ENCODE data around the gene MBOAT7.

Gene MBOAT7

DNA sequence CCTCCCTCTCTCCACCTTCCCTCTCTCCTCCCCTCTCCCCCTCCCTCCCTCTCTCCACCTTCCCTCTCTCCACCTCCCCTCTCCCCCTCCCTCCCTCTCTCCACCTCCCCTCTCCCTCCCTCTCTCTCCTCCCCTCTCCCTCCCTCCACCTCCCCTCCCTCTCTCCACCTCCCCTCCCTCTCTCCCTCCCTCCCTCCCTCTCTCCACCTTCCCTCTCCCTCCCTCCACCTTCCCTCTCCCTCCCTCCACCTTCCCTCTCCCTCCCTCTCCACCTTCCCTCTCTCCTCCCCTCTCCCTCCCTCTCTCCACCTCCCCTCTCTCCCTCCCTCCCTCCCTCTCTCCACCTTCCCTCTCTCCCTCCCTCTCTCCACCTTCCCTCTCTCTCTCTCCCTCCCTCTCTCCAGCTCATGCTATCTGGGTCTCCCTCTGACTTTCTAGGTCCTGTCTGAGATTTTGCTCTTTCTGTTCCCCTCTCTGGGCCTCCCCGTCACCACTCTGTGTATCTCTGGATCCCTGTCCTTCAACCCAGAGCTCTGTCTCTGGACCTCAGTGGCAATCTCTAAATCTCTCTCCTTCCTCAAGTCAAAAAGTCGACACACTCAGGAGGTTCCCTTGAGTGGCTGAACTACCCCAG, 55.3 kb downstream of the MBOAT7 start:
- TF ChIP-seq, protein P1, sequence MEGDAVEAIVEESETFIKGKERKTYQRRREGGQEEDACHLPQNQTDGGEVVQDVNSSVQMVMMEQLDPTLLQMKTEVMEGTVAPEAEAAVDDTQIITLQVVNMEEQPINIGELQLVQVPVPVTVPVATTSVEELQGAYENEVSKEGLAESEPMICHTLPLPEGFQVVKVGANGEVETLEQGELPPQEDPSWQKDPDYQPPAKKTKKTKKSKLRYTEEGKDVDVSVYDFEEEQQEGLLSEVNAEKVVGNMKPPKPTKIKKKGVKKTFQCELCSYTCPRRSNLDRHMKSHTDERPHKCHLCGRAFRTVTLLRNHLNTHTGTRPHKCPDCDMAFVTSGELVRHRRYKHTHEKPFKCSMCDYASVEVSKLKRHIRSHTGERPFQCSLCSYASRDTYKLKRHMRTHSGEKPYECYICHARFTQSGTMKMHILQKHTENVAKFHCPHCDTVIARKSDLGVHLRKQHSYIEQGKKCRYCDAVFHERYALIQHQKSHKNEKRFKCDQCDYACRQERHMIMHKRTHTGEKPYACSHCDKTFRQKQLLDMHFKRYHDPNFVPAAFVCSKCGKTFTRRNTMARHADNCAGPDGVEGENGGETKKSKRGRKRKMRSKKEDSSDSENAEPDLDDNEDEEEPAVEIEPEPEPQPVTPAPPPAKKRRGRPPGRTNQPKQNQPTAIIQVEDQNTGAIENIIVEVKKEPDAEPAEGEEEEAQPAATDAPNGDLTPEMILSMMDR (IDR thresholded peaks at IDR 0.05), result no peak
- Mint-ChIP-seq H3K4me1 (peaks cover 27% of the 10 kb centered on the region), H3K27ac (peak overlapping the region; percentile 31), H3K36me3 (ENCODE audit: low read depth) (no peaks in the 10 kb centered on the region), H3K4me3 (no peak overlapping the region), H3K27me3 (ENCODE audit: low read depth, poor library complexity) (peaks cover 3% of the 10 kb centered on the region), H3K9me3 (peaks cover 6% of the 10 kb centered on the region)
- DNase-seq, result no peak

DNA sequence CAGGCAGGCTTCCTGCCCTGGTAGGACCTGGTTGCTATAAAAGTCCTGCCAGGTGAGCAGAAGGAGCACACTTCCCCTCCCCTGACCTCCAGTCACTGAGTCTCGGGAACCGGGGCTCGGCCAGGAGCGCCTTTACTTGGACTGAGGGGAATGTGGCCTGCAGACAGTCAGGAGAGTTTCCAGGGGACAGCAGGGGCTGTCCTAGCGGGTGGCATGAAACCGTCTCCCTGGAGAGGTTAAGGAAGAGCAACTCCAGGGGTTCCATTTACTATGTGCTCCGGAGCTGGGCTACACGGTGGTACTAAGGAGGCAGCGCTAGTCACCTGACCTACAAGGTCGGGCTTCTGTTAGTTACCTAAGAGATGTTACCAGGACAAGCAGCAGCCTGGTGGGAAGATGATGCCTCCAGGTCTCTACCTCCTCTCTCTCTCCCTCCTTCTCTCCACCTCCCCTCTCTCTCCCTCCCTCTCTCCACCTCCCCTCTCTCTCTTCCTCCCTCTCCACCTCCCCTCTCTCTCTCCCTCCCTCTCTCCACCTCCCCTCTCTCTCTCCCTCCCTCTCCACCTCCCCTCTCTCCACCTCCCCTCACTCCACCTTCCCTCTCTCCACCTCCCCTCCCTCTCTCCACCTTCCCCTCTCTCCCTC, 55.9 kb downstream of the MBOAT7 start:
- Mint-ChIP-seq H3K36me3 (ENCODE audit: low read depth) (no peaks in the 10 kb centered on the region), H3K4me1 (peaks cover 21% of the 10 kb centered on the region), H3K27me3 (ENCODE audit: low read depth, poor library complexity) (peaks cover 3% of the 10 kb centered on the region)

DNA sequence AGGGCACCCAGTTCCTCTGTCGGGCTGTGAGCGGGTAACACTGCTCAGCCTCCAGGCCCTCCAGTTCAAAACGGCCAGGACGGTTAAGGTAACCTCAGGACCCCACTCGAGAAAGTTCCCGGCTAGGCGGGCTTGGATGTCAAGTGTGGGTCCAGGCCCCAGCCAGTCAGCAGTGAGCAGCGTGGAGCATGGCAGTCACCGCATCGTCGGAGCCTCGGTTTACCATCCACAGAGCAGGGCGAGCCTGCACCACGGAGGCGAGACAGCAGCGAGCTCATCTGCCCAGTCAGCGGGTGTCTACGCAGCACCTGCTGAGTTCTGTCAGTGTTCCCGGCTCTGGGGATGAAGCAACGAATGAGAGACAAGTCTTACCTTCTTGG, 59.8 kb downstream of the MBOAT7 start:
- Mint-ChIP-seq H3K27ac (no peak overlapping the region), H3K9me3 (peaks cover 5% of the 10 kb centered on the region), H3K4me3 (no peak overlapping the region), H3K4me1 (peaks cover 5% of the 10 kb centered on the region), H3K36me3 (ENCODE audit: low read depth) (peaks cover 16% of the 10 kb centered on the region), H3K27me3 (ENCODE audit: low read depth, poor library complexity) (no peaks in the 10 kb centered on the region)
- TF ChIP-seq, protein P1 (IDR thresholded peaks at IDR 0.05), result no peak
- no peak for DNase-seq

More for the DNA sequence above, 55.9 kb downstream of the MBOAT7 start:
- peak; percentile 26 for DNase-seq
- TF ChIP-seq, protein P1 (IDR thresholded peaks at IDR 0.05), result no peak
- no peak overlapping the region for H3K27ac Mint-ChIP-seq
- H3K9me3 Mint-ChIP-seq, result peaks cover 6% of the 10 kb centered on the region
- no peak overlapping the region for H3K4me3 Mint-ChIP-seq

DNA sequence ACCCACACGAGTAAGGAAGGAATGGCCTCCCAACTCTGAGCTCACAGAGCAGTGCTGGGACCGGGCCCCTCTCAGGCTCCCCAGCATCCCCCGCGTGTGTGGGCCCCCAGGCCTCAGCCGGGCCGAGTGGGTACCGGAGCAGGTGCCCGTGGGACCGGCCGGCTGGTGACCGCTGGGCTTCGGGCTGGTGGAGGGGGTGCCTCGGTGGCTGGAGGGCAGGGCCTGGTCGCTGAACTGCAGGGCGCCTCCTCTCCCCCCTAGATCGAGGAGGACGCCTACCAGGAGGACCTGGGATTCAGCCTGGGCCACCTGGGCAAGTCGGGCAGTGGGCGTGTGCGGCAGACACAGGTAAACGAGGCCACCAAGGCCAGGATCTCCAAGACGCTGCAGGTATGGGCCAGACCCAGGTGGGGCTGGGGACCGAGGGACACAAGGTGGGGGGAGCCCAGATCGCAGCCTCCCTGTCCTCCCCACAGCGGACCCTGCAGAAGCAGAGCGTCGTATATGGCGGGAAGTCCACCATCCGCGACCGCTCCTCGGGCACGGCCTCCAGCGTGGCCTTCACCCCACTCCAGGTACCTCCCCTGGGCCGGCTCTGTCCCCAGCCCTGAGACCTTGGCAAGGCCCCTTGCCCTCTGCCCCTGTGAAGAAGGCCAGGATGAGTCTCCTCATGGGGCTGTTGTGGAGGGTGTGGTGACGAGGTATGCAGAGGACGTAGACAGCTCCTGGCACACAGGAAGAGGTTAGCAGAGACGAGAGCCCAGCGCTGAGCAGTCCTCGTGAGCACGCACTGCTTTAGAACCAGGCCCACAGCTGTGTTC, 60.4 kb downstream of the MBOAT7 start:
- Mint-ChIP-seq H3K27ac (no peak overlapping the region), H3K36me3 (ENCODE audit: low read depth) (peaks cover 16% of the 10 kb centered on the region), H3K9me3 (no peaks in the 10 kb centered on the region), H3K27me3 (ENCODE audit: low read depth, poor library complexity) (no peaks in the 10 kb centered on the region), H3K4me3 (no peak overlapping the region), H3K4me1 (no peaks in the 10 kb centered on the region)
- TF ChIP-seq, protein P1 (IDR thresholded peaks at IDR 0.05), result no peak
- DNase-seq, result no peak

DNA sequence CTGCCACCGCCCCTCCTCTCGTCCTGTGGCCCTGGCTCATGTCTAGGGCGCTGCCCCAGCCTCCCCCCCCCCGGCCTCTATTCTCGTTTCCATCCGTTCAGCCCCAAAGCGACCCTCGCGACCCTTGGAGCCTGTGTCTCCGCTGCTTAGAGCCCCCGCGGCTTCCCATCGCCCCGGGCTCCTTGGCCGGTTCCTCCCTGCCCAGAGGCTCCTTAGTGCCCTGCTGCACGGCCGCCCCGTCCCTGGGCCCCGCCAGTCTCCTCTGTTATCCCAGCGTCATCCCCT, 61.0 kb downstream of the MBOAT7 start:
- no peak for DNase-seq
- H3K27ac Mint-ChIP-seq, result no peak overlapping the region
- H3K27me3 Mint-ChIP-seq (ENCODE audit: low read depth, poor library complexity), result no peaks in the 10 kb centered on the region
- peaks cover 17% of the 10 kb centered on the region for H3K36me3 Mint-ChIP-seq (ENCODE audit: low read depth)
- TF ChIP-seq, protein P1 (IDR thresholded peaks at IDR 0.05), result no peak
- H3K9me3 Mint-ChIP-seq, result no peaks in the 10 kb centered on the region
- no peak overlapping the region for H3K4me3 Mint-ChIP-seq
- no peaks in the 10 kb centered on the region for H3K4me1 Mint-ChIP-seq
